IMR-90 (cell line): ENCODE data around the gene TOMM34. TPM values are rescaled to one million over a fixed set of nuclear protein-coding genes. Genes with fewer than 3 reads are reported as not detected.

Experiments
- ATAC-seq: fragments of 200-7000 bp; cut with Tn5 transposase; 2 replicates; pipeline ENCODE4 v1.9.1; 2020; ENCODE audit warnings: low read depth, mild to moderate bottlenecking, moderate library complexity
- BruUV-seq: library from RNA; stranded (reverse); fragments of 400-500 nt; replicated peaks from 2 replicates; lab custom pipeline; 2021; lab: Mats Ljungman, UMichigan
- CTCF ChIA-PET: fragments of 300-600 bp; formaldehyde crosslinking; extraction: SDS; loops from one replicate; lab custom pipeline; 2021; ENCODE audit warnings: antibody characterized with exemption; lab: Yijun Ruan, JAX
- POLR2A ChIA-PET: fragments of 300-600 bp; sonication (Branson Sonifier 250); formaldehyde crosslinking; loops from one replicate; lab custom pipeline; 2022; ENCODE audit warnings: antibody characterized with exemption; ENCODE audit not compliant: unreplicated experiment; lab: Charles Lee
- DNase-seq: peaks from one replicate; pipeline ENCODE4 v3.0.0; 2013
- H2AFZ ChIP-seq: replicated peaks from 2 replicates; pipeline ENCODE3; 2013; ENCODE audit warnings: low read length, mild to moderate bottlenecking; ENCODE audit not compliant: poor library complexity
- H2AK5ac ChIP-seq: 2 replicates; pipeline ENCODE4 v1.6.1; 2013; ENCODE audit warnings: low read depth, low read length, inconsistent platforms
- H2AK9ac ChIP-seq: replicated peaks from 2 replicates; pipeline ENCODE3; 2013; ENCODE audit warnings: mild to moderate bottlenecking, low read depth, low read length, moderate library complexity; ENCODE audit not compliant: poor library complexity
- H2BK120ac ChIP-seq: 2 replicates; pipeline ENCODE4 v1.6.1; 2013; ENCODE audit warnings: low read depth, low read length, inconsistent platforms
- H2BK15ac ChIP-seq: 3 replicates; pipeline ENCODE4 v1.6.1; 2013; ENCODE audit warnings: low read depth, low read length, inconsistent platforms
- H2BK20ac ChIP-seq: 2 replicates; pipeline ENCODE4 v1.6.1; 2013; ENCODE audit warnings: low read depth, mild to moderate bottlenecking, inconsistent platforms, low read length, moderate library complexity
- H2BK5ac ChIP-seq: 2 replicates; pipeline ENCODE4 v1.6.1; 2013; ENCODE audit warnings: mild to moderate bottlenecking, low read depth, low read length, inconsistent platforms; ENCODE audit not compliant: poor library complexity, severe bottlenecking
- H3K14ac ChIP-seq: replicated peaks from 2 replicates; pipeline ENCODE4 v1.6.1; 2013; ENCODE audit warnings: low read depth, low read length, inconsistent platforms
- H3K18ac ChIP-seq: 2 replicates; pipeline ENCODE4 v1.6.1; 2013; ENCODE audit warnings: low read depth, low read length, control low read depth
- H3K23ac ChIP-seq: 2 replicates; pipeline ENCODE4 v1.6.1; 2013; ENCODE audit warnings: low read depth, low read length, inconsistent platforms
- H3K27ac ChIP-seq: 2 replicates; pipeline ENCODE4 v1.5.1; 2013; ENCODE audit warnings: mild to moderate bottlenecking, control low read depth, low read length; ENCODE audit not compliant: insufficient read depth
- H3K27me3 ChIP-seq: 2 replicates; pipeline ENCODE4 v1.6.1; 2013; ENCODE audit warnings: low read length; ENCODE audit not compliant: control insufficient read depth, insufficient read depth
- H3K36me3 ChIP-seq: 2 replicates; pipeline ENCODE4 v1.6.1; 2013; ENCODE audit warnings: low read length, mixed read lengths; ENCODE audit not compliant: control insufficient read depth, insufficient read depth
- H3K4ac ChIP-seq: 2 replicates; pipeline ENCODE4 v1.6.1; 2013; ENCODE audit warnings: low read depth, low read length, inconsistent platforms
- H3K4me1 ChIP-seq: 2 replicates; pipeline ENCODE4 v1.6.1; 2013; ENCODE audit warnings: low read length, mixed read lengths; ENCODE audit not compliant: control insufficient read depth, insufficient read depth
- H3K4me2 ChIP-seq: 2 replicates; pipeline ENCODE4 v1.6.1; 2013; ENCODE audit warnings: low read depth, mild to moderate bottlenecking, control low read depth, low read length, moderate library complexity
- H3K4me3 ChIP-seq: 2 replicates; pipeline ENCODE4 v1.5.1; 2013; ENCODE audit warnings: low read depth, mild to moderate bottlenecking, control low read depth, low read length, moderate library complexity; ENCODE audit not compliant: insufficient read depth
- H3K56ac ChIP-seq: 2 replicates; pipeline ENCODE4 v1.6.1; 2013; ENCODE audit warnings: low read length, inconsistent platforms; ENCODE audit not compliant: insufficient read depth; ENCODE audit errors: extremely low read depth
- H3K79me1 ChIP-seq, 2 experiments: 2 replicates each; pipeline ENCODE4 v1.6.1; 2013; ENCODE audit warnings: low read length in 2 of 2, inconsistent platforms in 1 of 2, low read depth in 1 of 2
- H3K9ac ChIP-seq: 2 replicates; pipeline ENCODE4 v1.6.1; 2013; ENCODE audit warnings: low read depth, low read length, control low read depth
- H3K9me1 ChIP-seq: 2 replicates; pipeline ENCODE4 v1.6.1; 2013; ENCODE audit warnings: low read length, inconsistent platforms; ENCODE audit not compliant: insufficient read depth
- H3K9me3 ChIP-seq: 2 replicates; pipeline ENCODE4 v1.6.1; 2013; ENCODE audit warnings: low read length; ENCODE audit not compliant: control insufficient read depth, insufficient read depth
- H4K20me1 ChIP-seq: 2 replicates; pipeline ENCODE4 v1.6.1; 2013; ENCODE audit warnings: low read length, inconsistent platforms; ENCODE audit not compliant: insufficient read depth
- H4K5ac ChIP-seq: 2 replicates; pipeline ENCODE4 v1.6.1; 2013; ENCODE audit warnings: mild to moderate bottlenecking, low read depth, low read length, control low read depth
- H4K8ac ChIP-seq, 2 experiments: 2 replicates each; pipeline ENCODE4 v1.6.1; 2013; ENCODE audit warnings: low read depth in 2 of 2, low read length in 2 of 2, control low read depth in 1 of 2, inconsistent platforms in 1 of 2
- H4K91ac ChIP-seq: 2 replicates; pipeline ENCODE4 v1.6.1; 2013; ENCODE audit warnings: low read depth, low read length, inconsistent platforms; ENCODE audit not compliant: insufficient read depth
- BHLHE40 ChIP-seq: fragments of 150-350 bp; IDR thresholded peaks from 2 replicates; pipeline ENCODE4 v1.6.1; 2016; ENCODE audit warnings: mild to moderate bottlenecking, low read depth, low read length
- FOS ChIP-seq: fragments of 150-350 bp; IDR thresholded peaks from 2 replicates; pipeline ENCODE4 v1.6.1; 2016; ENCODE audit warnings: low read depth, low read length
- MAFK ChIP-seq: IDR thresholded peaks from 2 replicates; pipeline ENCODE4 v1.6.1; 2012; ENCODE audit warnings: low read depth, low read length, improper control_type of control experiment
- MAZ ChIP-seq: IDR thresholded peaks from 2 replicates; pipeline ENCODE4 v1.6.1; 2012; ENCODE audit warnings: low read depth, mild to moderate bottlenecking, low read length, improper control_type of control experiment, moderate library complexity, borderline replicate concordance
- POLR2A ChIP-seq: IDR thresholded peaks from 2 replicates; pipeline ENCODE4 v1.6.1; 2012; ENCODE audit warnings: mild to moderate bottlenecking, low read depth, low read length
- RFX5 ChIP-seq: IDR thresholded peaks from 2 replicates; pipeline ENCODE4 v1.8.0; 2012; ENCODE audit warnings: low read depth, mild to moderate bottlenecking, low read length, moderate library complexity
- SMC3 ChIP-seq: fragments of 150-350 bp; IDR thresholded peaks from 2 replicates; pipeline ENCODE4 v1.6.1; 2016; ENCODE audit warnings: low read depth, mild to moderate bottlenecking, antibody characterized with exemption, low read length, moderate library complexity
- dilution Hi-C: fragments of 300-500 bp; cut with HindIII; formaldehyde crosslinking; loops from one replicate; pipeline ENCODE4 v1.14.3; 2018; ENCODE audit warnings: low sequenced_read_pairs; ENCODE audit not compliant: unreplicated experiment
- in situ Hi-C: fragments of 300-500 bp; cut with MboI; formaldehyde crosslinking; loops from 3 replicates; pipeline ENCODE4 v1.14.3; 2019; ENCODE audit warnings: low sequenced_read_pairs, inconsistent platforms, mixed read lengths
- intact Hi-C: fragments of 100-400 bp; cut with micrococcal nuclease; formaldehyde crosslinking; loops from 2 replicates; pipeline ENCODE4 v1.10.0; 2022
- polyA plus RNA-seq, 3 experiments: library from polyadenylated mRNA; depleted of rRNA; stranded (reverse); fragments of >200 nt; gene quantifications; 2 replicates each; pipeline ENCODE4 v1.2.3, GENCODE V29; 2012; ENCODE audit warnings: low replicate concordance in 1 of 3
- total RNA-seq: library from RNA; depleted of rRNA; stranded (reverse); fragments of >200 nt; gene quantifications from 2 replicates; pipeline ENCODE4 v1.2.3, GENCODE V29; 2012
- TF ChIP-seq, protein P1 (sequence below): fragments of 150-350 bp; IDR thresholded peaks from 2 replicates; pipeline ENCODE4 v1.6.1; 2017; ENCODE audit warnings: mild to moderate bottlenecking, antibody characterized with exemption, low read length, low read depth
- TF ChIP-seq, protein P2 (sequence below): fragments of 150-350 bp; IDR thresholded peaks from 2 replicates; pipeline ENCODE4 v1.6.1; 2016; ENCODE audit warnings: low read depth, mild to moderate bottlenecking, low read length, moderate library complexity, borderline replicate concordance
- TF ChIP-seq, protein P3 (sequence below): conservative IDR thresholded peaks from 2 replicates; pipeline ENCODE4 v1.5.1; 2012; ENCODE audit warnings: mild to moderate bottlenecking, low read depth, low read length, improper control_type of control experiment

TOMM34 gene
- total and polyA plus RNA-seq, 2 of the 4 experiments (the other 2 are of a cell fraction): 97.5 to 101 TPM

DNA sequence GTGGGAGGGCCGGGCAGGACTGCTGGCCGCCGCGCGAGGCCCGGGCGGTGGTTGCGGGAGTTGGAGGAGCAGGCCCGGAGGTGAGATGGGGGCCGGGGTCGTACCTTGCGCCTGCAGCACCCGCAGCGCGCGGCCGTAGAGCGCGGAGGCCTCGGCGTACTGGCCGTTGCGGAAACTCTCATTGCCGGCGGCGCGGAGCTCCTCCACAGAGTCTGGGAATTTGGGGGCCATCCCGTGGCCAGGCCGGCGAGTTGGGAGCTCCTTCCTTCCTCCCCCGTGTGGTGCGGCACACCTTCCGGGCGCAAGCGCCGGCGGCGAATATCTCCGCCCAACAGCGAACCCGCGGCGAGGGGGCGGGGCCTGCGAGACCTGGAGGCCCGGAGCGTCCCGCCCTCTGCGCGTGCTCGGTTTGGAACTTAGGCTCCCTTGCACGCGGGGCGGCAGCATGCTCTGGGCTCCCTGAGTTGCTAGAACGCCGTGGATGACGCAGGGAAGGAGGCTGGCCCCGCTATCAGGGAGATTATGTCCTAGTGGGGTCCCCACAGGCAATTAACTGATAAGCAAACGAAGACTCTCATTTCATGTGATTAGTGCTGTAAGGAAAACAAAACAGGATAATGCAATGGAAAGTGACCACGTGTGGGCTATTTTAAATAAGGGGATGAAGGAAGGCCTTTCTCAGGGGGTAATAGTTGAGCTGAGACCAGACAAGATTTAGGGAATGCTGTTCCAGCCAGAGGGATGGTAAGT, at the start of gene TOMM34 (continued):
- TF ChIP-seq, protein P1, sequence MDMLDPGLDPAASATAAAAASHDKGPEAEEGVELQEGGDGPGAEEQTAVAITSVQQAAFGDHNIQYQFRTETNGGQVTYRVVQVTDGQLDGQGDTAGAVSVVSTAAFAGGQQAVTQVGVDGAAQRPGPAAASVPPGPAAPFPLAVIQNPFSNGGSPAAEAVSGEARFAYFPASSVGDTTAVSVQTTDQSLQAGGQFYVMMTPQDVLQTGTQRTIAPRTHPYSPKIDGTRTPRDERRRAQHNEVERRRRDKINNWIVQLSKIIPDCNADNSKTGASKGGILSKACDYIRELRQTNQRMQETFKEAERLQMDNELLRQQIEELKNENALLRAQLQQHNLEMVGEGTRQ: no peak
- TF ChIP-seq, protein P2, sequence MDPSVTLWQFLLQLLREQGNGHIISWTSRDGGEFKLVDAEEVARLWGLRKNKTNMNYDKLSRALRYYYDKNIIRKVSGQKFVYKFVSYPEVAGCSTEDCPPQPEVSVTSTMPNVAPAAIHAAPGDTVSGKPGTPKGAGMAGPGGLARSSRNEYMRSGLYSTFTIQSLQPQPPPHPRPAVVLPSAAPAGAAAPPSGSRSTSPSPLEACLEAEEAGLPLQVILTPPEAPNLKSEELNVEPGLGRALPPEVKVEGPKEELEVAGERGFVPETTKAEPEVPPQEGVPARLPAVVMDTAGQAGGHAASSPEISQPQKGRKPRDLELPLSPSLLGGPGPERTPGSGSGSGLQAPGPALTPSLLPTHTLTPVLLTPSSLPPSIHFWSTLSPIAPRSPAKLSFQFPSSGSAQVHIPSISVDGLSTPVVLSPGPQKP: no peak

DNA sequence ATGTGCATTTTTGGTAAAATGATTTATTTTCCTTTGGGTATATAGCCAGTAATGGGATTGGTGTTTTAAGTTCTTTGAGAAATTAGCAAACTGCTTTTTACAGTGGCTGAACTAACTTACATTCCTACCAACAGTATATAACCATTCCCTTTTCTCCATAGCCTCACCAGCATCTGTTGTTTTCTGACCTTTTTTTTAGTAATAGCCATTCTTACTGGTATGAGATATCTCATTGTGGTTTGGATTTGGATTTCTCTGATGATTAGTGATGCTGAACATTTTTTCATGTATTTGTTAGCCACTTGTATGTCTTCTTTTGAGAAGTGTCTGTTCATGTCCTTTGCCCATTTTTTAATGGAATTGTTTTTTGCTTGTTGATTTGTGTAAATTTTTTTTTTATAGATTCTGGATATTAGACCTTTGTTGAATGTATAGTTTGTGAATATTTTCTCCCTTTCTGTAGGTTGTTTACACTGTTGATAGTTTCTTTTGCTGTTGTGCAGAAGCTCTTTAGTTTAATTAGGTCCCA, 48.4 kb upstream of the TOMM34 start:
- no peak for ATAC-seq
- no peak overlapping the region for H3K9ac ChIP-seq
- H4K20me1 ChIP-seq: no peaks in the 10 kb centered on the region
- no peak for TF ChIP-seq POLR2A
- TF ChIP-seq FOS: no peak
- TF ChIP-seq MAZ: no peak
- TF ChIP-seq MAFK: no peak
- TF ChIP-seq BHLHE40: no peak
- TF ChIP-seq, protein P3, sequence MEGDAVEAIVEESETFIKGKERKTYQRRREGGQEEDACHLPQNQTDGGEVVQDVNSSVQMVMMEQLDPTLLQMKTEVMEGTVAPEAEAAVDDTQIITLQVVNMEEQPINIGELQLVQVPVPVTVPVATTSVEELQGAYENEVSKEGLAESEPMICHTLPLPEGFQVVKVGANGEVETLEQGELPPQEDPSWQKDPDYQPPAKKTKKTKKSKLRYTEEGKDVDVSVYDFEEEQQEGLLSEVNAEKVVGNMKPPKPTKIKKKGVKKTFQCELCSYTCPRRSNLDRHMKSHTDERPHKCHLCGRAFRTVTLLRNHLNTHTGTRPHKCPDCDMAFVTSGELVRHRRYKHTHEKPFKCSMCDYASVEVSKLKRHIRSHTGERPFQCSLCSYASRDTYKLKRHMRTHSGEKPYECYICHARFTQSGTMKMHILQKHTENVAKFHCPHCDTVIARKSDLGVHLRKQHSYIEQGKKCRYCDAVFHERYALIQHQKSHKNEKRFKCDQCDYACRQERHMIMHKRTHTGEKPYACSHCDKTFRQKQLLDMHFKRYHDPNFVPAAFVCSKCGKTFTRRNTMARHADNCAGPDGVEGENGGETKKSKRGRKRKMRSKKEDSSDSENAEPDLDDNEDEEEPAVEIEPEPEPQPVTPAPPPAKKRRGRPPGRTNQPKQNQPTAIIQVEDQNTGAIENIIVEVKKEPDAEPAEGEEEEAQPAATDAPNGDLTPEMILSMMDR: no peak
- TF ChIP-seq RFX5: no peak
- TF ChIP-seq SMC3: no peak
- H3K27me3 ChIP-seq: no peaks in the 10 kb centered on the region
- no peak overlapping the region for H2AK5ac ChIP-seq
- ChIA-PET CTCF (no interaction called here), POLR2A (no interaction called here)
- dilution Hi-C loops (no loop called here), intact Hi-C loops (no loop called here), in situ Hi-C loops (no loop called here)
- no peak overlapping the region for H2BK15ac ChIP-seq
- H4K5ac ChIP-seq: no peak overlapping the region
- H3K36me3 ChIP-seq: peaks cover 5% of the 10 kb centered on the region; the same call in 1 of the 2 replicates
- no peak overlapping the region for H3K4me2 ChIP-seq
- H3K4me1 ChIP-seq: peaks cover 4% of the 10 kb centered on the region
- no peak overlapping the region for H2BK5ac ChIP-seq
- H3K9me3 ChIP-seq: no peaks in the 10 kb centered on the region
- H2AFZ ChIP-seq: no peak overlapping the region
- no peak overlapping the region for H3K27ac ChIP-seq
- no peak overlapping the region for H3K14ac ChIP-seq
- peaks cover 3 to 9% of the 10 kb centered on the region in 2 experiments; a peak in 3 of 4 replicates for H3K79me1 ChIP-seq
- H3K23ac ChIP-seq: no peak overlapping the region
- BruUV-seq: no TSS peak
- H4K91ac ChIP-seq: no peak overlapping the region
- H2AK9ac ChIP-seq: no peak overlapping the region
- H3K56ac ChIP-seq: no peak overlapping the region
- H3K9me1 ChIP-seq: no peaks in the 10 kb centered on the region
- peak; percentile 51 for DNase-seq
- no peak overlapping the region for H4K8ac ChIP-seq
- no peak overlapping the region for H2BK20ac ChIP-seq
- H3K4ac ChIP-seq: no peak overlapping the region
- H3K18ac ChIP-seq: no peak overlapping the region
- H2BK120ac ChIP-seq: no peak overlapping the region
- H3K4me3 ChIP-seq: no peak overlapping the region
